ENCODE measurements around the gene TUBA4A. TPM values are rescaled to one million over a fixed set of nuclear protein-coding genes. Genes with fewer than 3 reads are reported as not detected.

The TUBA4A gene
- total RNA-seq, 2 donors from 2014 or later = 43.5 to 51.2 TPM

DNA sequence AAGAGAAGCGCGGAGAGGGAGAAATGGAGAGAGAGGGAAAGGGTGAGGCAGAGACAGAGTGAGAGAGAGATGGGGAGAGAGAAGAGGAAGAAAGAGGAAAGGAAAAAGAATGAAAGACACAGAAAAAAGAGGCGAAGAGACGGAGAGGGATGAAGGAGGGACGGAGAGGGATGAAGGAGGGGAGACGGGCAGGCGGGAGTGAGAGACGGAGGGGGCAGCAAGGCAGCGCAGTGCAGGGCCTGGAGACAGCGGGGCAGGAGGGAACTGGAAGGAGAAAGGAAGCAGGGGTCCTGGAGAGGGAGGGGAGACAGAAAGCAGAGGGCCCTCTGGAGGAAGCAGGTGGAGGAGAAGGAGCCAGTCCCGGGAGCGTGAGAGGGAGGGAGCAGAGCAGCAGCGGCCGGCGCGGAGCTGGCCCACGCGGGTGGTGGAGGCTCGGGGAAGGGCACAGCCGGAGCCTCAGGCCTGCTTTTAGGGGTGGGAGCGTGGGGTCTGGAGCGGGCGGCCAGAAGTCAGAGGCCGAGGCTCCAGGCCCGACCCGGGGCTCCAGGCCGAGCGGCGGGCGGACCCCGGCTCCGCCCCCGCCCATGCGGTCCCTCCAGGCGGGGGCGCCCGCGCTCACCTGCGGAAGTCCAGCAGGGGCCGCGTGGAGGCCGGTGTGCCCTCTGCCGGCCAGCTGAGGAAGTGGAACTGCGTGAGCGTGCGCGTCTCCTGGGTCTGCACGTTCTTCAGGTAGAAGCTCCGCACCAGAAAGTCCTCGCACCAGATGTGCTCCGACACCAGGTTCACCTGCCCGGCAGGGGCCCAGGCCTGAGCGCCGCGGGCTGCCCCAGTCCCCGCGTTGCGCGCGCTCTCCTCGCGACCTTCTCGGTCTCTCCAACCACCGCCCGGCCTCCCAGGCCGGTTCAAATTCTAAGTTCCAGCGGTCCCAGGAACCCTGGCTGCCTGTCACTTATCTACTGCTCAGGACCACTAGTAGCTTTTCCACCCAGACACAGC lies 40.9 kb upstream of the TUBA4A start:
- no peaks in the 10 kb centered on the region for H3K9me3 ChIP-seq
- 6% methylated on average over 48 of the region's 67 CpGs for WGBS
- H3K4me1 ChIP-seq (replicated peaks) = no peaks in the 10 kb centered on the region
- TF ChIP-seq, protein P1, sequence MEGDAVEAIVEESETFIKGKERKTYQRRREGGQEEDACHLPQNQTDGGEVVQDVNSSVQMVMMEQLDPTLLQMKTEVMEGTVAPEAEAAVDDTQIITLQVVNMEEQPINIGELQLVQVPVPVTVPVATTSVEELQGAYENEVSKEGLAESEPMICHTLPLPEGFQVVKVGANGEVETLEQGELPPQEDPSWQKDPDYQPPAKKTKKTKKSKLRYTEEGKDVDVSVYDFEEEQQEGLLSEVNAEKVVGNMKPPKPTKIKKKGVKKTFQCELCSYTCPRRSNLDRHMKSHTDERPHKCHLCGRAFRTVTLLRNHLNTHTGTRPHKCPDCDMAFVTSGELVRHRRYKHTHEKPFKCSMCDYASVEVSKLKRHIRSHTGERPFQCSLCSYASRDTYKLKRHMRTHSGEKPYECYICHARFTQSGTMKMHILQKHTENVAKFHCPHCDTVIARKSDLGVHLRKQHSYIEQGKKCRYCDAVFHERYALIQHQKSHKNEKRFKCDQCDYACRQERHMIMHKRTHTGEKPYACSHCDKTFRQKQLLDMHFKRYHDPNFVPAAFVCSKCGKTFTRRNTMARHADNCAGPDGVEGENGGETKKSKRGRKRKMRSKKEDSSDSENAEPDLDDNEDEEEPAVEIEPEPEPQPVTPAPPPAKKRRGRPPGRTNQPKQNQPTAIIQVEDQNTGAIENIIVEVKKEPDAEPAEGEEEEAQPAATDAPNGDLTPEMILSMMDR (IDR thresholded peaks at IDR 0.05) = peak; percentile 99 to 100 (median 100)
- peak; percentile 80 for TF ChIP-seq POLR2AphosphoS5 (IDR thresholded peaks at IDR 0.05)
- peak; percentile 26 for TF ChIP-seq POLR2A (IDR thresholded peaks at IDR 0.05)
- H3K27me3 ChIP-seq (replicated peaks; ENCODE audit: insufficient read depth) = no peaks in the 10 kb centered on the region
- intact Hi-C loops (cut with DNase I) = loop anchor here (2.0 to 10.0 kb wide), 4 partner anchors 16 to 240 kb away; partner anchors contain the start of genes ABCB6, DNAJB2 and NHEJ1
- peak overlapping the region; percentile 39 to 48 for H3K4me3 ChIP-seq
- no peaks in the 10 kb centered on the region for H3K36me3 ChIP-seq
- H3K27ac ChIP-seq = peak overlapping the region; percentile 76 to 81
- peak; percentile 86 for DNase-seq (ENCODE audit: low spot score)

DNA sequence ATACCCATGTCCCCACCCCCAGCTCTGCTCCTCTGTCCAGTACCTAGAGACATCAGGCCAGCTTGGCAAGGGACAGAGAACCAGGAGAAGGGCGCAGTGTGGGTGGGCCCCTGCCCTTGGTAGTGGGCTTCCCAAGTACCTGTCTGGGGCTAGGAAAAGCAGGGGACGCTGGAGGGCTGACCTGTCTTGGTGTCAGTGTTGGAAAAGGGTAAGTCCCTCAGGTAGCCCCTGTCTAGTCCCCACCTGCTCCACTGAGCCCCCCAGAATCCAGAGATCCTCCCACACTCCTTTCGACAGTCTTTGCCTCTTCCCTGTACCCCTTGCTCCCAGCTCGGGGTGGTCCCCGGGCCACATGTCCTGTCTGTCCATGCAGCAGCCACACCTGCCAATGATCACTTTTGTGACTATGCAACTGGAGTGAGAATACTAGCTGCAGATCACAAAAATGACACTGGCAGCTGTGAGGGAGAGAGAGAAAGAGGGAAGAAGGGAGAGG lies 40.1 kb upstream of the TUBA4A start:
- Histone ChIP-seq H3K36me3 (no peaks in the 10 kb centered on the region), H3K4me1 (replicated peaks) (no peaks in the 10 kb centered on the region), H3K9me3 (no peaks in the 10 kb centered on the region), H3K27ac (no peak overlapping the region), H3K4me3 (no peak overlapping the region), H3K27me3 (replicated peaks; ENCODE audit: insufficient read depth) (no peaks in the 10 kb centered on the region)
- intact Hi-C loops (cut with DNase I) = loop anchor here (2.0 to 10.0 kb wide), 4 partner anchors 15 to 241 kb away; partner anchors contain the start of genes ABCB6, DNAJB2 and NHEJ1
- TF ChIP-seq, protein P1 (IDR thresholded peaks at IDR 0.05) = no peak
- TF ChIP-seq POLR2A (IDR thresholded peaks at IDR 0.05) = no peak
- TF ChIP-seq POLR2AphosphoS5 (IDR thresholded peaks at IDR 0.05) = no peak
- no peak for DNase-seq (ENCODE audit: low spot score)
- WGBS = 81% methylated on average over 5 of the region's 5 CpGs

DNA sequence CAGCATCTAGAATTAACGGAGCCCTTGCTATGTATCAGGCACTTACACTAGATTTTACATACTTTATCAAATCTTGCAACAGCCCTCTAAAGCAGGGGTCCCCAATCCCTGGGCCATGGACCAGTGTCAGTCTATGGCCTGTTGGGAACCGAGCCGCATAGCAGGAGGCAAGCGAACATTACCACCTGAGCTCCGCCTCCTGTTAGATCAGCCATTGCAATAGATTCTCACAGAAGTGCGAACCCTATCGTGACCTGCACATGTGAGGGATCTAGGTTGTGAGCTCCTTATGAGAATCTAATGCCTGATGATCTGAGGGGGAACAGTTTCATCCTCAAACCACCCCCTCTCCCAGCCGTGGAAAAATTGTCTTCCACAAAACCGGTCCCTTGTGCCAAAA lies 38.9 kb upstream of the TUBA4A start:
- Histone ChIP-seq H3K27ac (no peak overlapping the region), H3K36me3 (no peaks in the 10 kb centered on the region), H3K9me3 (no peaks in the 10 kb centered on the region), H3K4me1 (replicated peaks) (no peaks in the 10 kb centered on the region), H3K27me3 (replicated peaks; ENCODE audit: insufficient read depth) (no peaks in the 10 kb centered on the region), H3K4me3 (no peak overlapping the region)
- intact Hi-C loops (cut with DNase I) = loop anchor here (10.0 kb wide), 2 partner anchors 78 to 242 kb away; partner anchors contain the start of gene ABCB6
- DNase-seq (ENCODE audit: low spot score) = no peak
- TF ChIP-seq POLR2AphosphoS5 (IDR thresholded peaks at IDR 0.05) (no peak), POLR2A (IDR thresholded peaks at IDR 0.05) (no peak)
- TF ChIP-seq, protein P1 (IDR thresholded peaks at IDR 0.05) = no peak
- 91% methylated on average over 9 of the region's 9 CpGs for WGBS

DNA sequence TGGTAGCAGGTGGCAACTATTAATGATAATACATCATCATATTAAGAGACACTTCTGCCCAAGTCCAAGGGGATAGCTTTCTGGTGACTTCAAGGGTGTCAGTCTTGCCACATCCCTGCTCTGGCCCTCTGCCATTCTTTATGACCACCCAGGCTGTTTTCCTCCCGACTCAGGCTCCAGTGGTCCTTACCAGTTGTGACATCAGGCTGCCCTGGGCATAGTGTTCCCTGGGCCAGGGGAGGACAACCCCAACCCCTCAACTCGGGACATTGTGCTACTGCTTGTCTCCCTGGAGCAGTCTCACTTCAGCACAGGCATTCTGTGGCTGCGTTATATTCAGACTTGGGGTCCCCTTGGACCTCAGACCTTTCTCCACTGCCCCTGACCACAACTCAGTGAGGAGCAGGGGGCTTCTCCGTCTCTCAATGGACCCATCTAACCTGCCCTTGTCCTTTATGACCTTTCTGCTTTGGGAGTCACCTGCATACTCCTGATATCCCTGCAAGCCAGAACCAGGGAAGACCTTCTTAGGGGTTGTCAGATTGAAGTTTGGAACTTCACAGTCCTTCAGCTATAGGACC lies 38.3 kb upstream of the TUBA4A start:
- no peak for DNase-seq (ENCODE audit: low spot score)
- intact Hi-C loops (cut with DNase I) = loop anchor here (10.0 kb wide), 2 partner anchors 77 to 243 kb away; partner anchors contain the start of gene ABCB6
- Histone ChIP-seq H3K27me3 (replicated peaks; ENCODE audit: insufficient read depth) (no peaks in the 10 kb centered on the region), H3K4me3 (no peak overlapping the region), H3K36me3 (no peaks in the 10 kb centered on the region), H3K4me1 (replicated peaks) (no peaks in the 10 kb centered on the region), H3K9me3 (no peaks in the 10 kb centered on the region), H3K27ac (no peak overlapping the region)
- WGBS = 68% methylated on average over 4 of the region's 4 CpGs
- TF ChIP-seq POLR2AphosphoS5 (IDR thresholded peaks at IDR 0.05) = no peak
- TF ChIP-seq, protein P1 (IDR thresholded peaks at IDR 0.05) = no peak
- TF ChIP-seq POLR2A (IDR thresholded peaks at IDR 0.05) = no peak
